PC-9 (cell line): ENCODE results near the gene DLGAP1. TPM values are rescaled to one million over a fixed set of nuclear protein-coding genes. Genes with fewer than 3 reads are reported as not detected.

Experiments used
- BruUV-seq: library from RNA; stranded (reverse); fragments of 400-500 nt; replicated peaks from 2 replicates; lab custom pipeline; 2021; lab: Mats Ljungman, UMichigan
- CTCF ChIA-PET: fragments of 300-600 bp; sonication (Branson Sonifier 250); formaldehyde crosslinking; loops from one replicate; lab custom pipeline; 2022; ENCODE audit warnings: antibody characterized with exemption; lab: Charles Lee
- POLR2A ChIA-PET: fragments of 300-600 bp; sonication (Branson Sonifier 250); formaldehyde crosslinking; loops from one replicate; lab custom pipeline; 2022; ENCODE audit warnings: antibody characterized with exemption; ENCODE audit not compliant: unreplicated experiment; lab: Charles Lee
- DNase-seq, 2 experiments: peaks; one replicate each; pipeline versions ENCODE4 v3.0.0 to v3.0.0-alpha.2; 2015 to 2022; ENCODE audit warnings: mixed read lengths in 1 of 2
- H2AFZ ChIP-seq: fragments of 200-600 bp; sonication (generic); 2 replicates; pipeline ENCODE4 v1.8.1; 2017; ENCODE audit warnings: antibody characterized with exemption
- H3F3A ChIP-seq: fragments of 200-600 bp; sonication (generic); 2 replicates; pipeline ENCODE4 v1.8.1; 2017; ENCODE audit warnings: antibody characterized with exemption, mild to moderate bottlenecking, low read depth; ENCODE audit not compliant: insufficient read depth
- H3K27ac ChIP-seq: fragments of 200-600 bp; sonication (generic); 2 replicates; pipeline ENCODE4 v1.6.1; 2016; ENCODE audit warnings: mixed run types
- H3K27me3 ChIP-seq: fragments of 200-600 bp; sonication (generic); 2 replicates; pipeline ENCODE4 v1.6.1; 2016; ENCODE audit warnings: low read depth, mixed run types; ENCODE audit not compliant: insufficient read depth
- H3K36me3 ChIP-seq: fragments of 200-600 bp; sonication (generic); 2 replicates; pipeline ENCODE4 v1.6.1; 2016; ENCODE audit warnings: low read depth, mixed run types
- H3K4me1 ChIP-seq: fragments of 200-600 bp; sonication (generic); replicated peaks from 2 replicates; pipeline ENCODE4 v1.6.1; 2016; ENCODE audit warnings: mixed run types; ENCODE audit not compliant: insufficient read depth
- H3K4me2 ChIP-seq: fragments of 200-600 bp; sonication (generic); 2 replicates; pipeline ENCODE4 v1.6.1; 2017; ENCODE audit warnings: mixed run types
- H3K4me3 ChIP-seq: fragments of 200-600 bp; sonication (generic); 2 replicates; pipeline ENCODE4 v1.6.1; 2016; ENCODE audit warnings: mixed run types
- H3K79me2 ChIP-seq: fragments of 200-600 bp; sonication (generic); 2 replicates; pipeline ENCODE4 v1.6.1; 2017; ENCODE audit warnings: low read depth, mixed run types
- H3K9me2 ChIP-seq: fragments of 200-600 bp; sonication (generic); 2 replicates; pipeline ENCODE4 v1.8.1; 2017; ENCODE audit warnings: mild to moderate bottlenecking; ENCODE audit not compliant: insufficient read depth
- H3K9me3 ChIP-seq: fragments of 200-600 bp; sonication (generic); 2 replicates; pipeline ENCODE4 v1.8.1; 2016; ENCODE audit warnings: low read depth; ENCODE audit not compliant: insufficient read depth
- H4K20me1 ChIP-seq: fragments of 200-600 bp; sonication (generic); 2 replicates; pipeline ENCODE4 v1.8.1; 2017; ENCODE audit not compliant: insufficient read depth
- EZH2 ChIP-seq: fragments of 200-600 bp; sonication (generic); IDR thresholded peaks from 2 replicates; pipeline ENCODE4 v1.8.0; 2017; ENCODE audit warnings: antibody characterized with exemption, low read depth
- intact Hi-C: fragments of 100-400 bp; cut with micrococcal nuclease; formaldehyde crosslinking; loops from one replicate; pipeline ENCODE4 v1.10.0; 2022; ENCODE audit not compliant: unreplicated experiment
- total RNA-seq: library from RNA; stranded (reverse); gene quantifications from 2 replicates; pipeline ENCODE4 v1.2.3, GENCODE V29; 2021
- TF ChIP-seq, protein P1 (sequence below): fragments of 200-600 bp; sonication (generic); conservative IDR thresholded peaks from 2 replicates; pipeline ENCODE4 v1.6.1; 2017; ENCODE audit warnings: mixed run types, antibody characterized with exemption, mild to moderate bottlenecking, moderate library complexity

DLGAP1 gene
- total RNA-seq, 1 experiment from 2014 or later: not detected

DNA sequence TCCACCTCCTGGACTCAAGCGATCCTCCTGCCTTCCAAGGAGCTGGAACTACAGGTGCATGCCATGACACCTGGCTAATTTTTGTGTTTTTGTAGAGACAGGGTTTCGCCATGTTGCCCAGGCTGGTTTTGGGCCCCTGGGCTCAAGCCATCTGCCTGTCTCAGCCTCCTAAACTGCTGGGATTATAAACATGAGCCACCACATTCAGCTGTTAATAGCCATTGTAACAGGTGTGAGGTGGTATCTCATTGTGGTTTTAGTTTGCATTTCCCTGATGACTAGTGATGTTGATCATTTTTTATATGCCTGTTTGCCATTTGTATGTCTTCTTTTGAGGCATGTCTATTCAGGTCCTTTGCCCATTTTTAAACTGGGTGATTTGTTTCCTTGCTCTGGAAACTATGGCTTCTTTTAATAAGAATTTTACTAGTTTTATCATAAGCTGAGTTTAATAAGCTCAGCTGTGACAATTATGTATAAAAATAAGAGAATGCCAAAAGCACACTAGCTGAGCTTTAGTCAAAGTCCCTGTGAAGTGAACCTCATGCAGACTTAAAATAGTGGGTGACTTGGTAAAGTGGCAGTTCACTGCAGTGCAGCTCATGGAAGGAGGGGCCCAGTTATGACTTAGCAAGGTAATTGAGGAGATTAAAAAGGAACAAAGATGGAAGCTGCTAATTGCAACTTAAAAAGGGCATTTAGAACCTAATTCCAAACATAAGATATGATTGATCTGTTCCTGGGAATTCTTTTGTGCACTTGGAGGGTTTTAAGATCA is 540.1 kb downstream of the DLGAP1 start:
- no peaks in the 10 kb centered on the region for H3K9me2 ChIP-seq
- ChIA-PET POLR2A (no interaction called here), CTCF (no interaction called here)
- TF ChIP-seq, protein P1, sequence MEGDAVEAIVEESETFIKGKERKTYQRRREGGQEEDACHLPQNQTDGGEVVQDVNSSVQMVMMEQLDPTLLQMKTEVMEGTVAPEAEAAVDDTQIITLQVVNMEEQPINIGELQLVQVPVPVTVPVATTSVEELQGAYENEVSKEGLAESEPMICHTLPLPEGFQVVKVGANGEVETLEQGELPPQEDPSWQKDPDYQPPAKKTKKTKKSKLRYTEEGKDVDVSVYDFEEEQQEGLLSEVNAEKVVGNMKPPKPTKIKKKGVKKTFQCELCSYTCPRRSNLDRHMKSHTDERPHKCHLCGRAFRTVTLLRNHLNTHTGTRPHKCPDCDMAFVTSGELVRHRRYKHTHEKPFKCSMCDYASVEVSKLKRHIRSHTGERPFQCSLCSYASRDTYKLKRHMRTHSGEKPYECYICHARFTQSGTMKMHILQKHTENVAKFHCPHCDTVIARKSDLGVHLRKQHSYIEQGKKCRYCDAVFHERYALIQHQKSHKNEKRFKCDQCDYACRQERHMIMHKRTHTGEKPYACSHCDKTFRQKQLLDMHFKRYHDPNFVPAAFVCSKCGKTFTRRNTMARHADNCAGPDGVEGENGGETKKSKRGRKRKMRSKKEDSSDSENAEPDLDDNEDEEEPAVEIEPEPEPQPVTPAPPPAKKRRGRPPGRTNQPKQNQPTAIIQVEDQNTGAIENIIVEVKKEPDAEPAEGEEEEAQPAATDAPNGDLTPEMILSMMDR: no peak
- TF ChIP-seq EZH2: no peak
- H3K4me3 ChIP-seq: no peak overlapping the region
- no peaks in the 10 kb centered on the region for H3F3A ChIP-seq
- H2AFZ ChIP-seq: no peak overlapping the region
- BruUV-seq: no TSS peak
- no peak overlapping the region for H3K4me2 ChIP-seq
- intact Hi-C loops: no loop called here
- H3K9me3 ChIP-seq: no peaks in the 10 kb centered on the region
- no peak for DNase-seq
- no peaks in the 10 kb centered on the region for H4K20me1 ChIP-seq
- no peak overlapping the region for H3K27ac ChIP-seq
- no peaks in the 10 kb centered on the region for H3K4me1 ChIP-seq
- H3K36me3 ChIP-seq: no peaks in the 10 kb centered on the region
- no peaks in the 10 kb centered on the region for H3K79me2 ChIP-seq
- no peaks in the 10 kb centered on the region for H3K27me3 ChIP-seq

DNA sequence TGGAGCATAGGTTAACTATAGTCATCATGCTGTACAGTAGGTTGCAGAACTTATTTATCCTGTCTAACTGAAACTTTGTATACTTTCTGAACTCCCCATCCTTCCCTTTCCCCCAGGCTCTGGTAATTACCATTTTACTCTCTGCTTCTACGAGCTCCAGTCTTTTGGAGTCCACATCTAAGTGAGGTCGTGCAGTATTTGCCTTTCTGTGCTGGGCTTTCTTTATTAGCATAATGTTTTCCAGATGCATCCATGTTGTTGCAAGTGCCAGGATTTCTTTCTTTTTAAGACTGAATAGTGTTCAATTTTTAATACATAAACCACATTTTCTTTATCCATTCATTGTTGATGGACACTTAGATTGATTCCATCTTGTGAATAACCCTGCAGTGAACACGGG is 541.0 kb downstream of the DLGAP1 start:
- Histone ChIP-seq H3K27ac (no peak overlapping the region), H3K27me3 (no peaks in the 10 kb centered on the region), H3K9me2 (no peaks in the 10 kb centered on the region), H3K79me2 (no peaks in the 10 kb centered on the region), H3K4me1 (no peaks in the 10 kb centered on the region), H3K4me2 (no peak overlapping the region), H3K9me3 (no peaks in the 10 kb centered on the region), H2AFZ (no peak overlapping the region), H4K20me1 (no peaks in the 10 kb centered on the region), H3K36me3 (no peaks in the 10 kb centered on the region), H3K4me3 (no peak overlapping the region), H3F3A (no peaks in the 10 kb centered on the region)
- ChIA-PET CTCF (no interaction called here), POLR2A (no interaction called here)
- DNase-seq: no peak
- intact Hi-C loops: no loop called here
- no TSS peak for BruUV-seq
- TF ChIP-seq, protein P1: no peak
- TF ChIP-seq EZH2: no peak

DNA sequence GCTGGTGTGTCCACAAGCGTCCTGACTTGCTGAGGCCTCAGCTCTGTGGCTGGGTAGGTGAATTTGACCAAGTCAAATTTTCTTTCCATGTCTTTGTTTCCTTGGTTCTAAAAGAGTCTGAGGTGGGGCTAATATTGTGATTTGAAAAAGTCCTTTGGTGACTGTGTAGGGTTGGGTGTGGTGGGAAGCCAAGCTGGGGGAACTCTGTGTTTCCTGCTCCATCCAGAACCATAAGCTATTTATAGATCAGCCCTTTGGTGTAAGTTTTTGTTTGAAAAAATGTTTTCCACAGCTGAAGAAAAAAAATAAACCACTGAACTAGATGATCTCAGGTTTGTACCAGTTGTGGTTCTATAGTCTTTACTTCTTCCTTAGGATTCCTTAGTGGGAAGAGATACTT is 542.4 kb downstream of the DLGAP1 start:
- intact Hi-C loops: no loop called here
- no peak for TF ChIP-seq EZH2
- TF ChIP-seq, protein P1: no peak
- Histone ChIP-seq H2AFZ (no peak overlapping the region), H3K79me2 (no peaks in the 10 kb centered on the region), H3K4me2 (no peak overlapping the region), H3F3A (no peaks in the 10 kb centered on the region), H3K4me1 (no peaks in the 10 kb centered on the region), H3K4me3 (no peak overlapping the region), H3K27me3 (no peaks in the 10 kb centered on the region), H3K27ac (no peak overlapping the region), H3K9me3 (no peaks in the 10 kb centered on the region), H3K36me3 (no peaks in the 10 kb centered on the region), H3K9me2 (no peaks in the 10 kb centered on the region), H4K20me1 (no peaks in the 10 kb centered on the region)
- DNase-seq: no peak
- BruUV-seq: no TSS peak
- ChIA-PET POLR2A (no interaction called here), CTCF (no interaction called here)
